ENCODE results near the gene GPR89A.

GPR89A gene

GRCh38 chr1:145696630-145696960 is 88.8 kb downstream of the GPR89A start:
- Histone ChIP-seq H3K27ac (no peak overlapping the region), H3K4me3 (ENCODE audit: low read depth, low read length) (no peak overlapping the region), H3K36me3 (no peaks in the 10 kb centered on the region), H3K9me3 (ENCODE audit: severe bottlenecking) (no peaks in the 10 kb centered on the region), H3K27me3 (ENCODE audit: insufficient read depth, low read depth, severe bottlenecking) (no peaks in the 10 kb centered on the region)
- TF ChIP-seq CTCF (IDR thresholded peaks at IDR 0.05; ENCODE audit: low read depth, low read length): no peak
- no peak for DNase-seq

GRCh38 chr1:145701306-145701862 is 93.6 kb downstream of the GPR89A start:
- Histone ChIP-seq H3K36me3 (no peaks in the 10 kb centered on the region), H3K9me3 (ENCODE audit: severe bottlenecking) (no peaks in the 10 kb centered on the region), H3K27ac (no peak overlapping the region), H3K27me3 (ENCODE audit: insufficient read depth, low read depth, severe bottlenecking) (no peaks in the 10 kb centered on the region), H3K4me3 (ENCODE audit: low read depth, low read length) (no peak overlapping the region)
- no peak for DNase-seq
- TF ChIP-seq CTCF (IDR thresholded peaks at IDR 0.05; ENCODE audit: low read depth, low read length): no peak

GRCh38 chr1:145702052-145702451 is 94.3 kb downstream of the GPR89A start:
- Histone ChIP-seq H3K4me3 (ENCODE audit: low read depth, low read length) (no peak overlapping the region), H3K9me3 (ENCODE audit: severe bottlenecking) (no peaks in the 10 kb centered on the region), H3K36me3 (no peaks in the 10 kb centered on the region), H3K27ac (no peak overlapping the region), H3K27me3 (ENCODE audit: insufficient read depth, low read depth, severe bottlenecking) (no peaks in the 10 kb centered on the region)
- no peak for TF ChIP-seq CTCF (IDR thresholded peaks at IDR 0.05; ENCODE audit: low read depth, low read length)
- no peak for DNase-seq

- no peak for DNase-seq
- Histone ChIP-seq H3K4me3 (ENCODE audit: low read depth, low read length) (no peak overlapping the region), H3K27ac (no peak overlapping the region), H3K27me3 (ENCODE audit: insufficient read depth, low read depth, severe bottlenecking) (no peaks in the 10 kb centered on the region), H3K36me3 (no peaks in the 10 kb centered on the region), H3K9me3 (ENCODE audit: severe bottlenecking) (no peaks in the 10 kb centered on the region)
- TF ChIP-seq CTCF (IDR thresholded peaks at IDR 0.05; ENCODE audit: low read depth, low read length): no peak
Observed at GRCh38 chr1:145702826-145703225, 95.0 kb downstream of the GPR89A start.

GRCh38 chr1:145705622-145706021 is 97.8 kb downstream of the GPR89A start:
- H3K27ac ChIP-seq: no peak overlapping the region
- TF ChIP-seq CTCF (IDR thresholded peaks at IDR 0.05; ENCODE audit: low read depth, low read length): no peak

GRCh38 chr1:145706086-145706664 is 98.4 kb downstream of the GPR89A start:
- Histone ChIP-seq H3K27me3 (ENCODE audit: insufficient read depth, low read depth, severe bottlenecking) (no peaks in the 10 kb centered on the region), H3K36me3 (no peaks in the 10 kb centered on the region), H3K9me3 (ENCODE audit: severe bottlenecking) (no peaks in the 10 kb centered on the region), H3K27ac (no peak overlapping the region), H3K4me3 (ENCODE audit: low read depth, low read length) (no peak overlapping the region)
- no peak for TF ChIP-seq CTCF (IDR thresholded peaks at IDR 0.05; ENCODE audit: low read depth, low read length)
- no peak for DNase-seq

More at GRCh38 chr1:145705622-145706021, 97.8 kb downstream of the GPR89A start:
- Histone ChIP-seq H3K36me3 (no peaks in the 10 kb centered on the region), H3K9me3 (ENCODE audit: severe bottlenecking) (no peaks in the 10 kb centered on the region), H3K27me3 (ENCODE audit: insufficient read depth, low read depth, severe bottlenecking) (no peaks in the 10 kb centered on the region), H3K4me3 (ENCODE audit: low read depth, low read length) (no peak overlapping the region)
- no peak for DNase-seq
